Uterus (tissue), 4 donors: Measurements from ENCODE around the gene ARFIP2. TPM values are rescaled to one million over a fixed set of nuclear protein-coding genes. Genes with fewer than 3 reads are reported as not detected.

Experiments used
- DNase-seq, 2 donors: peaks; one replicate each; pipeline ENCODE4 v3.0.0-alpha.2; 2019 to 2020
- H3K27ac ChIP-seq, 2 donors: fragments of 200-600 bp; sonication (generic); 1 replicate in 1 of 2; 2 replicates in 1 of 2; pipeline ENCODE4 v1.5.1; 2016 to 2018
- H3K27me3 ChIP-seq, 2 donors: fragments of 200-600 bp; sonication (generic); one replicate each; pipeline ENCODE4 v1.5.1; 2018 to 2019; ENCODE audit warnings: control low read depth in 1 of 2
- H3K36me3 ChIP-seq, 2 donors: fragments of 200-600 bp; sonication (generic); one replicate each; pipeline ENCODE4 v1.5.1; 2019; ENCODE audit warnings: control low read depth in 1 of 2
- H3K4me1 ChIP-seq, 2 donors: fragments of 200-600 bp; sonication (generic); one replicate each; pipeline ENCODE4 v1.5.1; 2018 to 2019; ENCODE audit warnings: control low read depth in 1 of 2
- H3K4me3 ChIP-seq, 2 donors: fragments of 200-600 bp; sonication (generic); 1 replicate in 1 of 2; 2 replicates in 1 of 2; pipeline ENCODE4 v1.5.1; 2018 to 2019; ENCODE audit warnings: mild to moderate bottlenecking in 1 of 2
- H3K9me3 ChIP-seq, 2 donors: fragments of 200-600 bp; sonication (generic); one replicate each; pipeline ENCODE4 v1.5.1; 2019; ENCODE audit warnings: control low read depth in 1 of 2
- CTCF ChIP-seq, 4 experiments: fragments of 200-600 bp in 2 of 4; fragments of 450-650 bp in 2 of 4; sonication (generic) in 2 of 4; IDR thresholded peaks; one replicate each; pipeline ENCODE4 v1.5.1; 2016 to 2019; ENCODE audit warnings: antibody characterized with exemption in 4 of 4, mild to moderate bottlenecking in 2 of 4, moderate library complexity in 1 of 4
- POLR2A ChIP-seq, 2 donors: fragments of 450-650 bp; IDR thresholded peaks; one replicate each; pipeline ENCODE4 v1.6.1; 2016; ENCODE audit warnings: antibody characterized with exemption in 2 of 2, mild to moderate bottlenecking in 1 of 2, moderate library complexity in 1 of 2
- intact Hi-C: fragments of 100-400 bp; cut with DNase I; formaldehyde crosslinking; loops from one replicate; pipeline ENCODE4 v1.15.1; 2023; ENCODE audit warnings: low total_unique reads
- total RNA-seq, 4 donors: library from RNA; depleted of rRNA in 3 of 4; stranded (reverse); fragments of >200 nt in 3 of 4; gene quantifications; one replicate each; pipeline versions ENCODE4 v1.1.0 to v1.2.4, GENCODE V29; 2014 to 2023
- donor health status: DM: yes; HTN: yes; CAD: no.

The ARFIP2 gene
- total RNA-seq, 4 donors from 2014 or later = 34.4 to 58.5 (median 51.8) TPM

GRCh38 chr11:6482441-6482840 is 1.3 kb upstream of the ARFIP2 start:
- Histone ChIP-seq H3K36me3 (no peaks in the 10 kb centered on the region), H3K27me3 (no peaks in the 10 kb centered on the region), H3K4me3 (peak overlapping the region; percentile 84 to 92), H3K27ac (peak overlapping the region; percentile 93 to 94), H3K9me3 (no peaks in the 10 kb centered on the region), H3K4me1 (peaks cover 6% of the 10 kb centered on the region in 2 donors)
- DNase-seq = no peak
- no peak for TF ChIP-seq CTCF (IDR thresholded peaks at IDR 0.05)
- no peak for TF ChIP-seq POLR2A (IDR thresholded peaks at IDR 0.05)
- intact Hi-C loops = no loop called here

GRCh38 chr11:6481924-6482275 is 769 bp upstream of the ARFIP2 start:
- H3K27me3 ChIP-seq = no peaks in the 10 kb centered on the region
- intact Hi-C loops = no loop called here
- no peak for DNase-seq
- no peaks in the 10 kb centered on the region for H3K36me3 ChIP-seq
- TF ChIP-seq POLR2A (IDR thresholded peaks at IDR 0.05) (no peak), CTCF (IDR thresholded peaks at IDR 0.05) (no peak)
- peak overlapping the region; percentile 93 to 94 for H3K27ac ChIP-seq
- no peaks in the 10 kb centered on the region for H3K9me3 ChIP-seq
- H3K4me3 ChIP-seq = peak overlapping the region; percentile 84 to 92
- peaks cover 6% of the 10 kb centered on the region in 2 donors for H3K4me1 ChIP-seq

- no peak for TF ChIP-seq POLR2A (IDR thresholded peaks at IDR 0.05)
- TF ChIP-seq CTCF (IDR thresholded peaks at IDR 0.05) = no peak
- Histone ChIP-seq H3K9me3 (no peaks in the 10 kb centered on the region), H3K36me3 (no peaks in the 10 kb centered on the region), H3K4me1 (peaks cover 6% of the 10 kb centered on the region in 2 donors), H3K27ac (peak overlapping the region; percentile 93 to 94), H3K4me3 (peak overlapping the region; percentile 84 to 92), H3K27me3 (no peaks in the 10 kb centered on the region)
- intact Hi-C loops = no loop called here
- peak in 1 of 2 donors; percentile 28 for DNase-seq
Measured at GRCh38 chr11:6480299-6480914, 724 bp downstream of the ARFIP2 start.

- TF ChIP-seq POLR2A (IDR thresholded peaks at IDR 0.05) (no peak), CTCF (IDR thresholded peaks at IDR 0.05) (no peak)
- no peaks in the 10 kb centered on the region for H3K9me3 ChIP-seq
- no peak overlapping the region for H3K27ac ChIP-seq
- H3K27me3 ChIP-seq = no peaks in the 10 kb centered on the region
- peaks cover 0 to 13% of the 10 kb centered on the region in 2 donors for H3K4me1 ChIP-seq
- intact Hi-C loops = no loop called here
- DNase-seq = no peak
- H3K4me3 ChIP-seq = no peak overlapping the region
- no peaks in the 10 kb centered on the region for H3K36me3 ChIP-seq
Measured at GRCh38 chr11:6476571-6476970, 4.6 kb downstream of the ARFIP2 start.

- Histone ChIP-seq H3K36me3 (no peaks in the 10 kb centered on the region), H3K4me1 (peaks cover 0 to 13% of the 10 kb centered on the region in 2 donors), H3K27me3 (no peaks in the 10 kb centered on the region), H3K9me3 (no peaks in the 10 kb centered on the region), H3K27ac (no peak overlapping the region), H3K4me3 (no peak overlapping the region)
- TF ChIP-seq CTCF (IDR thresholded peaks at IDR 0.05) (no peak), POLR2A (IDR thresholded peaks at IDR 0.05) (no peak)
- DNase-seq = no peak
- intact Hi-C loops = no loop called here
Measured at GRCh38 chr11:6475936-6476335, 5.2 kb downstream of the ARFIP2 start.
